Measurements from ENCODE around the gene ACY1.

DNA sequence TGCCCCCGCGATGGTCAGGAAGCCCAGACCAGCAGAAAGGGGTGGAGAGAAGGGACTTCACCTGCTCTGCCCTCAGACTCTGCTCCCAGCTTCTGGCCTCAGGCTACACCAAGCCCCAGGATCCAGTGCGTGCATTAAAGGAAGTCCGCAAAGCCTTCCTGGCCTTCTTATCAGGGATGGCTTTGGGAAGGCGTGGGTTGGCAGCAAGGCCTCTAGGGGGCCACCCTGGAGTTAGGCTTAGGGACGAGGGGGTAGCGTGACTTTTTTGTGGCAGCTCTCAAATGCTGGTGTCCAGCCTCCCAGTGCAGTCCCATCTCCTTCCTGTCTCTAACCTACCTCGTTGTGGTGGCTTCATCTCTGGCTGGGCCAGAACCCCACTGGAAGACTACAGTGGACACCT, 31.3 kb downstream of the ACY1 start:
- TF ChIP-seq RARB (CRISPR knock-in tag; IDR thresholded peaks at IDR 0.05) (no peak), TOX (CRISPR knock-in tag; IDR thresholded peaks at IDR 0.05; ENCODE audit: borderline replicate concordance) (no peak), GLIS3 (CRISPR knock-in tag; IDR thresholded peaks at IDR 0.05) (no peak), ZFP30 (CRISPR knock-in tag; IDR thresholded peaks at IDR 0.05) (no peak), ISL1 (CRISPR knock-in tag; IDR thresholded peaks at IDR 0.05) (no peak)
